Adrenal gland (tissue), 5 donors: ENCODE data around the gene MYMK.

ENCODE experiments used
- POLR2A ChIP-seq, 2 donors: fragments of 450-650 bp; IDR thresholded peaks; one replicate each; pipeline ENCODE4 v1.6.1; 2017; ENCODE audit warnings: antibody characterized with exemption in 2 of 2, mild to moderate bottlenecking in 2 of 2, moderate library complexity in 1 of 2
- TF ChIP-seq, protein P1 (sequence below), 6 experiments: fragments of 450-650 bp in 4 of 6; fragments of 200-600 bp in 2 of 6; sonication (generic) in 1 of 6; IDR thresholded peaks; 1 replicate in 5 of 6; 2 replicates in 1 of 6; pipeline versions ENCODE4 v1.5.1 to v1.8.0; 2016 to 2021; ENCODE audit warnings: antibody characterized with exemption in 6 of 6, mild to moderate bottlenecking in 2 of 6, moderate library complexity in 1 of 6
- donor health status: DM: no; HTN: no; CAD: no.

DNA sequence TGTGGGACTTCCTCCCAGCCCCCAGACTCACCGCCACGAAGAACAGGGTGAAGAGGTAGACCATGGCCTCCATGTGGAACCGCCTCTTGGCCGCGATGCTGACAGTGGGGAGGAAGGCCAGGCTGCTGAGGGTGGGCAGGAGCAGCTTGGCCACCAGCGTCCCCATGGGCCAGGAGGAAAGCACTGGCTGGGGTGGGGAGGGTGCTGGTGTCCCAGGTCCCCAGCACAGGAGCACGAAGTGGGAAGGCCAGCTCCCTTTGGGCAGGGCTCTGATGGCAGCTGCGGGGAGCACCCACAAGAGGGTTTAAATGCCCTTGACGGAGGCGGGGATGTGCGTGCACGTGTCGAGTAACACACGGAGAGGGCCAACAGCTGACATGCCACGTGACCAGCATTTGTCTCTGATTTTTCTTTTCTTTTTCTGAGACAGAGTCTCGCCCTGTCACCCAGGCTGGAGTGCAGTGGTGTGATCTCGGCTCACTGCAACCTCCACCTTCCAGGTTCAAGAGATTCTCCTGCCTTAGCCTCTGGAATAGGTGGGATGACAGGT is at the start of gene MYMK:
- TF ChIP-seq, protein P1, sequence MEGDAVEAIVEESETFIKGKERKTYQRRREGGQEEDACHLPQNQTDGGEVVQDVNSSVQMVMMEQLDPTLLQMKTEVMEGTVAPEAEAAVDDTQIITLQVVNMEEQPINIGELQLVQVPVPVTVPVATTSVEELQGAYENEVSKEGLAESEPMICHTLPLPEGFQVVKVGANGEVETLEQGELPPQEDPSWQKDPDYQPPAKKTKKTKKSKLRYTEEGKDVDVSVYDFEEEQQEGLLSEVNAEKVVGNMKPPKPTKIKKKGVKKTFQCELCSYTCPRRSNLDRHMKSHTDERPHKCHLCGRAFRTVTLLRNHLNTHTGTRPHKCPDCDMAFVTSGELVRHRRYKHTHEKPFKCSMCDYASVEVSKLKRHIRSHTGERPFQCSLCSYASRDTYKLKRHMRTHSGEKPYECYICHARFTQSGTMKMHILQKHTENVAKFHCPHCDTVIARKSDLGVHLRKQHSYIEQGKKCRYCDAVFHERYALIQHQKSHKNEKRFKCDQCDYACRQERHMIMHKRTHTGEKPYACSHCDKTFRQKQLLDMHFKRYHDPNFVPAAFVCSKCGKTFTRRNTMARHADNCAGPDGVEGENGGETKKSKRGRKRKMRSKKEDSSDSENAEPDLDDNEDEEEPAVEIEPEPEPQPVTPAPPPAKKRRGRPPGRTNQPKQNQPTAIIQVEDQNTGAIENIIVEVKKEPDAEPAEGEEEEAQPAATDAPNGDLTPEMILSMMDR (IDR thresholded peaks at IDR 0.05): no peak
- TF ChIP-seq POLR2A (IDR thresholded peaks at IDR 0.05): no peak
